HG03342 (cell line): ENCODE results near the gene IL17RC.
"Not testable (repeated sequence)": the region's sequence is repeated elsewhere in the genome, so short reads cannot be mapped to it uniquely, and the experiment has no call there.

Experiments
- ATAC-seq: cut with Tn5 transposase; IDR thresholded peaks from one replicate; pipeline ENCODE4 v1.9.1; 2021; ENCODE audit warnings: mild to moderate bottlenecking, moderate library complexity; ENCODE audit not compliant: unreplicated experiment

The IL17RC gene

DNA sequence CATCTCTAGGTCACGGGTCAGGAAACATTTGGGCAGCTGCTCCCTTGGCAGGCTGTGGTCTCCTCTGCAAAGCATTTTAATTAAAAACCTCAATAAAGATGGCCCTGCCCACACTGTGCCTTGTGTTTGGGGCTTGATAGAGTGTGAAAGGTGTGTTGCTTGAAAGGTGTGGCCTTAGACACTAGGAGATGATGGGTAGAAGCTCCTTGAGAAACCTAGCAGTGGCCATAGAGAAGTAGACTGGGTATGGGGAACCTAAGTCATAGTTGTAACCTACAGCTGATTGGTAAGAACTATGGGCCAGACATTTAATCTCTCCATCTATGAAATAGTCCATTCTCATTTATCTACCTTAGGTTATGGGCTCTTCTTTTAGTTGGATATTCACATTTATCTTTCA lies 23.2 kb upstream of the IL17RC start:
- ATAC-seq = no peak

DNA sequence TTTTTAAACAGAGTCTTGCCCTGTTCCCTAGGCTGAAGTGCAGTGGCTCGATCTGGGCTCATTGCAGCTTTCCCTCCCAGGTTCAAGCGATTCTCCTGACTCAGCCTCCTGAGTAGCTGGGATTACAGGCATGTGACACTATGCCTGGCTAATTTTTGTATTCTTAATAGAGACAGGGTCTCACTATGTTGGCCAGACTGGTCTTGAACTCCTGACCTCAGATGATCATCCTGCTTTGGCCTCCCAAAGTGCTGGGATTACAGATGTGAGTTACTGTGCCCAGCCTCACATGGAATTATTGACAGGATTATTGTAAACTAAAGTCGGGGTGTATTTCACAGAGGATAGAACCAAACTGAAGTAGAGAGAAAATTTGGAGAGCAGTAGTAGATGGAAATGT lies 21.2 kb upstream of the IL17RC start:
- not testable (repeated sequence) for ATAC-seq

DNA sequence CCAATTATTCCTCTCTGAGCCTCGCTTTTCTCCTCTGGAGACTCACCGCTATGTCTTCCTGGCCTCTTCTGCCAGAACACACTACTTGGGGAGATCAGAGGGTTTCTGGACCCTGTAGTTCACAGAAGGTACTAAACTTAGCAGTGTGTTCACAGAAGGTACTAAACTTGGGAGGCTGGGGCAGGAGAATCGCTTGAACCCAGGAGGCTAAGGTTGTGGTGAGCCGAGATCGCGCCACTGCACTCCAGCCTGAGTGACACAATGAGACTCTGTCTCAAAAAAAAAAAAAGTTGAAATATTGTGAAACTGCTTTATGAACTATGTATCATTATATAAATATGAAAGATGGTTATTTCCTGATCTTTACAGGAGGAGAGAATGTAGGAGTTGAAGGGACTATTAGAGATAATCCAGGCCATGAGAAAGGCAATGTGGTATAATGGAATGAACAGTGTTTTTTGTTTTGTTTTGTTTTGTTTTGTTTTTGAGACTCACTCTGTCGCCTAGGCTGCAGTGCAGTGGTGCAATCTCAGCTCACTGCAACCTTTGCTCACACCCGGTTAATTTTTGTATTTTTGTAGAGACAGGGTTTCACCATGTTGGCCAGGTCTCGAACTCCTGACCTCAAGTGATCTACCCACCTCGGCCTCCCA lies 20.0 kb upstream of the IL17RC start:
- not testable (repeated sequence) for ATAC-seq

DNA sequence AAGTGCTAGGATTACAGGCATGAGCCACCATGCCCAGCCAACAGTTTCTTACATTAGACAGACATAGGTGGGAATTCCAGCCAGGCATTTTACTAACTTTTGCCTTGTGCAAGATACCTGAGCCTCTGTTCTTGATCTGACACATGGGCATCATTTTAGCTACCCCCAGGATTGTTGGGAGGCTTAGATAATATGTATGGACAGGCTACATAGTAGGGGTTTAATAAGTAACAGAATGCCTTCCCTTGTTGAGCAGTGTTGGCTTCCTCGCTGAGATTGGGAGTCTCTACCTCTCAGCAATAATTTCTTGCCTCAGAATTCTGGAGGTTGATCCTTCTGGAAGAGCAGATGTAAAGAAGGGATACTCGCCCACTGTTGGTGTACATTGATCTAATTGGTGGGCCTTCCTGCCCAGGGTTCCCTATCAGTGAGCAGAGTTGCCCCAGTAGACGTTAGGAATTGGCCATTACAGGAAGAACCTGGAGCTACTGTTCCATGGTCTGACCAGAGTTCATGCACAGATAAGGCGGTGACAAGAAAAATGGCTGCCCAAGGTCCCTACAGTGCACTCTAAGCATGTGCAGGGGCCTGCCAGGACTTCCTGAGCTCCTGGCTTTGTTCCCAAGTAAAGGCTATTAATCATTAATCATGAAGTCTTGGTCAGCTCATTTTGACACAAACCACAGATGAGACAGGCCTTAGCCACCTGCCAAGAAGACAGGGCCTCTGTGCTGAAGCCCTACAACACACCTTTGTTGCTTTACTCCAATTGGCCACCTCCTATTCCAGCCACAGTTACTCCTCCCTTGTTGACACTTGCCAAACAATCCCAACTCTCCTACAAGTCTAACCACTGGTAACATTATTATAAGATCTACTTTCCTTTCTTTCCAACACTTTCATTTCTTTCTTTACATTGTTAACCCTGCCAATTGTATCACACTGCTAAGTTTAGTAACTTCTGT lies 19.2 kb upstream of the IL17RC start:
- peak; percentile 57 for ATAC-seq

DNA sequence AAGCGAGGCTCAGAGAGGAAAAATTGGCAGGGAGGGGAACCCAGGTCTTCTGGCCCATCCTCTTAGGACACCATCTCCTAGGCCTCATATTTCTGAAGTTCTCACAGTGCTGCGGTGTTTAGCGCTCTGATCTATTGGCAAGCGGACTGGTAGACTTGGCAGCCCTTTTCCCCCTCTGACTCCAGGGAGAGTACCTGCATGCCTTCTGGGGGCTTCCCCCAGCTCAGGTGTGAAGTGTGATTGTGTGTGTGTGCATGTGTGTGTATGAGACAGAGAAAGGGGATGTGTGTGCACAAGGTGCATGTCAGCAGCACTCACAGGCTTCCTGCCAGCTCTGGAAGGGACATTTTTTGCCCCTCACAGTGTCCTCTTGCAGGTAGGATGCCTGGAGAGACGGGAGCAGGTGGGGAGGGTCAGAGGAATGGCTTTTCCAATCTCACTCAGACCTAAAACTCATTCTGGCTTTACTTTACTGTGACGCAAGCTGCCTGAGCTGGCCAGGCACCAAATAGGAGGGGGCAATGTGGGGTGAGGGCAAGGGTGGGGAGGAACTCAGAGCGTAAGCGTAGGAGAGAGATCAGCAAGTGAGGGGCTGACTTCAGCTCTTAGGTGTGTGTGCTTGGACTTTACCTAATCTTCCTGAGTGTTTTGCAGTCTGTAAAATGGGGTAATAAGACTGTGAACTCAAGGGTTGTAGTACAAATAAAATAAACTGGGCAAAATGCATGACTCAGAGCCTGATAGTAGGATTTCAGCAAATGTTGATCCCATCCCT lies 18.2 kb upstream of the IL17RC start:
- ATAC-seq = no peak

DNA sequence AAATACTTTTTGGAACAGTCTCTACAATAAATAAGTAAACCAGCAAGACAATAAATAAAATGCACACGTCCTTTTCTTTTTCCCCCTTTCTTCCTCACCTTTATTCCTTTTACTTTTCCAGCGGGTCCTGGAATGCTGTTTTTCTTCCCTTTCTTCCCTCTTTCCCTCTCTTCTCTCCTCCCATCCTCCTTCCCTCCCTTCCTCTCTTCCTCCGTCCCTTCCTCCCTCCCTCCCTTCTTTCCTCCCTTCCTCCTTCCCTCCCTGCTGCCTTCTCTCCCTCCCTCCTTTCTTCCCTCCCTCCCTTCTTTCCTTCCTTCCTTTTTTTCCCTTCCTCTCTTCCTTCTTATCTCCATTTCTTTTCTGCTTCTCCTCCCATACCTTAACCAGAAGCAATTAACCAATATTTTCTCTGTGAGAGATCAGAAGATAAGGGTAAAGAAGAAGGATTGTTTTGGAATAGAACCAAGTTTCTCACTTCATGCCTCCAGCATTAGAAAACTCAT lies 17.6 kb upstream of the IL17RC start:
- no peak for ATAC-seq

DNA sequence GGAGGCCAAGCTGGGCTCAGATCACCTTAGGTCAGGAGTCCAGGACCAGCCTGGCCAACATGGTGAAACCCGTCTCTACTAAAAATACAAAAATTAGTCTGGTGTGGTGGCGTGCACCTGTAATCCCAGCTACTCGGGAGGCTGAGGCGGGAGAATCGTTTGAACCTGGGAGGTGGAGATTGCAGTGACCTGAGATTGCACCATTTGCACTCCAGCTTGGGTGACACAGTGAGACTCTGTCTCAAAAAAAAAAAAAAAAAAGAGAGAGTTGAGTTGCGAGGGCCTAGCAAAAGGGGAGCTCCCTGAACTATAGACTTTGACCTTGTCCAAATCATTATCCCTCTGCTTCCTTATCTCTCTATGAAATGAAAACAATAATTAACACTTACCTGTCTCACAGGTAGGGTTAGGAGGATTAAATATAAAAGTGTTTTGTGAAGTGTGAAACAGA lies 15.9 kb upstream of the IL17RC start:
- ATAC-seq = not testable (repeated sequence)

DNA sequence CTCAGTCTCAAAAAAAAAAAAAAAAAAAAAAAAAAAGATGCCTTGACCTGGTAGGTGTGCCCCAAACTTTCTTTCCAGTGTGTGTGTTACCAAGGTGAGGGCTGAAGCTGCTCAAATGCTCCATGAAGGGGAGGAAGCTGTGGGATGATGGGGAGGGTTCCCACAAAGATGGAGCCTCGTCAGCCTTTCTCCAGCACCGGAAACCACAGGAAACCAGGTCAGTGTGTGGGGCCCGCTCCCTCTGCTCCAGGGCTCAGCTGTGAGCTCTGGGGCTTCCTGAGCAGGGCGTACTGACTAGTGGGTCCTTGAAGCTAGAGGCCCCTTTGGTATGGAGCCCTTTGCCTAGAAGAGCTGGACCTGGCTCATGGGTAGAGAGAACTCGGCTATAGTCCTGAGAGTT lies 14.9 kb upstream of the IL17RC start:
- no peak for ATAC-seq

DNA sequence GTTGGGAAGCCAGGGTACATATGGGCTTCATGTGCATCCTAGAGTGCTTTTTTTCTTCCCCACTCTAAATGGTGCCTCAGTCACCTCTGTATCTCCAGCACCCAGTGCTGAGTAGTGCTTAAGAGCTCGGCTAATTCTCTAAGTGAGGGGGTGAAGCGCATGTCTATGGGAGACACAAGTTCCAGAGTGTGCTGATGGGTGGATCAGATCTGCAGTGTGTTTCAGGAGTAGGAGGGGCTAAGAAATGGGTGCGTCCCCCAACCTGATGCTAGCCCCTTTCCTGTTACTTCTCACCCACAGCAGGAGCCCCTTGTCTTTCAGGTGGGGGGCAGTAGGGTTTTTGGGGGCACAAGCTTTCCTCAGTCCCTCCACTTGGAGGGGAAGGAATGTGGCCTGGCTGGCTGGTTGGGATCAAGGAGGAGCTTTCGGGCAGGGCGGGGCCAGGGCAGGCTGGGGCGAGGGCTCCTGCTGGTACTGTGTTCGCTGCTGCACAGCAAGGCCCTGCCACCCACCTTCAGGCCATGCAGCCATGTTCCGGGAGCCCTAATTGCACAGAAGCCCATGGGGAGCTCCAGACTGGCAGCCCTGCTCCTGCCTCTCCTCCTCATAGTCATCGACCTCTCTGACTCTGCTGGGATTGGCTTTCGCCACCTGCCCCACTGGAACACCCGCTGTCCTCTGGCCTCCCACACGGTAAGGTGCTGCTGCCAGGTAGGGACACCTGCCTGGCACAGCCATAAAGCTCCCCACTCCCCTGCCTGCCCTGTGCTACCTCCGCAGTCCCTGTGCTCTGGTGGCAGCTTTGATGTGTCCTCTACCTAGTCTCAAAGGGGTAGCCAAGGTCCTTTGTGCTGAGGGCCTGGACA lies 14.3 kb upstream of the IL17RC start, which contains the start of gene IL17RE:
Gene IL17RE, plus strand, starts transcription at position 477 of the 866 bp plus-strand sequence. Its CDS starts 85 bp downstream, at position 562.
- no peak for ATAC-seq

DNA sequence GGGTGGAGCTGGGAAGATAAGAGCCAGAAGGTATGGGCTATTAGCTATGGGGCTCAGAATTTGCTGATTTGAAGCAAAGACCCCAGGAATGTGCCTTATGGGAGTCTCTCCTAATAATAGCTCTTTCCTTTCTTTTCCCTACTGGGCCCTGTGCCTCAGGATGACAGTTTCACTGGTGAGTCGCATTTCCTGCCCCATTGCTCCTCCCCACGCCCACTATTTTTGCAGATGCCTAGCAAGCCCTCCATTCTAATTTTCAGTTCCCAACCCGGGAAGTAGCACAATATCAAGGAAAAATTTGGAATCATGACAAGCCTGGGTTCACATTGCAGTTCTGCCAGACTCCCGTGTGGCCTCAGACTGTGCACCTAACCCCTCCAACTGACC lies 13.7 kb upstream of the IL17RC start:
- no peak for ATAC-seq

DNA sequence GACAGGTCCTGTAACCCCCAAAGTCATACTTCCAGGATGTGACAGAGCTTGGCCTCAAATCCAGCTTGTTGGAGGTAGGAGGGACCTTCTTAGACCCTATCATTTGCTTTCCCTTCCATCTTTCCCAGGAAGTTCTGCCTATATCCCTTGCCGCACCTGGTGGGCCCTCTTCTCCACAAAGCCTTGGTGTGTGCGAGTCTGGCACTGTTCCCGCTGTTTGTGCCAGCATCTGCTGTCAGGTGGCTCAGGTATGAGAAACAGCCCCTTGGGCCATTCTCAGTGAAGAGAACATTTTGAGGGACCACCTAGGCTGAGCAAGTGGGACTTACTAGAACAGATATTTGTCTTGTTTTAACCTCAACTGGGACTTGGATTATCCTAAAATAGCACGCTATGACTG lies 13.0 kb upstream of the IL17RC start:
- ATAC-seq = no peak

DNA sequence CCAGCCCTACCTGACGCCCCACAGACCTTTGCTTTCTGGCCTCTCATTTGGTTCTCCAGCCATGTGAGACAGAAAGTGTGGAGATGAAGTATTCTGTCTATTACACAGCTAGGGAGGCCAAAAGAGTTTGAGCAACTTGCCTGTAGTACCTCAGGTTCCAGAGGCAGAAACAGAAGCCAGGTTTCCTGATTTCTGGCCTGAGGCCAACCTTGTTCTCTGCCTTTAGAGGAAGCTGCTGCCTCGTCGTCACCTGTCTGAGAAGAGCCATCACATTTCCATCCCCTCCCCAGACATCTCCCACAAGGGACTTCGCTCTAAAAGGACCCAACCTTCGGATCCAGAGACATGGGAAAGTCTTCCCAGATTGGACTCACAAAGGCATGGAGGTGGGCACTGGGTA lies 10.4 kb upstream of the IL17RC start:
- ATAC-seq = no peak

DNA sequence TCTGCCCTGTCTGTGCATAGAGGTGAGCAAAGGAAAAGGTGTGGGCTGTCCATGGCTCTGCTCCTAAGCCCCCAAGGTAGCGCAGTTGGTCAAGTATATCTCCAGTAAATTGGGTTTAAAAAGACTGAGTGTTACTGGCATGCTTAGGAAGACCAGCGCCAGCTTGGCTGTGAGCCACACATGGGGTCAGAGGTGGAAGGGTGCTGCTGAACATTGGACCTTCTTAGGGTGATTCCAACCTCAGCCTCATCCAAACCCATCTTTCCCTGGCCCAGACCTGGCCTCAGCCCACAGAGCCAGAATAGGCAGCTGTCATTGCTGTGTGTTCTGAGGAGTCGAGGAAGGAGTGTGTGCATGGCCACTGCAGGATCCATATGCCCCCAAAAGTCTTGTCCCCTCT lies 8.6 kb upstream of the IL17RC start:
- no peak for ATAC-seq

DNA sequence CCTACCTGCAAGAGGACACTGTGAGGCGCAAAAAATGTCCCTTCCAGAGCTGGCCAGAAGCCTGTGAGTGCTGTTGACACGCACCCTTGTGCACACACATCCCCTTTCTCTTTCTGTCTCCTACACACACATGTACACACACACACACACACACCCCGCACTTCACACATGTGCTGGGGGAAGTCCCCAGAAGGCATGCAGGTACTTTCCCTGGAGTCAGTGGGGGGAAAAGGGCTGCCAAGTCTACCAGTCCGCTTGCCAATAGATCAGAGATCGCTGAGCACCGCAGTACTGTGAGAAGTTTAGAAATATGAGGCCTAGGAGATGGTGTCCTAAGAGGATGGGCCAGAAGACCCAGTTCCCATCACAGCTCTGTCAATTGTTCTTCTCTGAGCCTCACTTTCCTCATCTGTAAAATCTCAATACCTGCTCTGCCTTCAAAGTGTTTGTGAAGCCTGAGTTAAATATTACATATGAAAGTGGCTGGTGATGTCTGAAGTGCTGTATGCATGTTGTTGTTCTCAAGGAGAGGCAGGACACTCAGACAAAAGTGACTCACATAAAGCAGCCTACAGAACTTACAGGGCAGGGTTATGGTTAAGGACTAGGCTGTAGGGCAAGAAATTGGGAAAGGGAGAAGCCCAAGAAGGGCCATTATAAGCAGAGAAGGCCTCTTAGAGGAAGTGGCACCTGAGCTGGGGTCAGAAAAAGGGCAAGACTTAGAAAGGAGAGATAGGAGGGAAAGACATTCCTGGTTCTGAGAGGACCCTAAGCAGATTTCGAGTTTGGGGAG lies 7.5 kb upstream of the IL17RC start:
- no peak for ATAC-seq

DNA sequence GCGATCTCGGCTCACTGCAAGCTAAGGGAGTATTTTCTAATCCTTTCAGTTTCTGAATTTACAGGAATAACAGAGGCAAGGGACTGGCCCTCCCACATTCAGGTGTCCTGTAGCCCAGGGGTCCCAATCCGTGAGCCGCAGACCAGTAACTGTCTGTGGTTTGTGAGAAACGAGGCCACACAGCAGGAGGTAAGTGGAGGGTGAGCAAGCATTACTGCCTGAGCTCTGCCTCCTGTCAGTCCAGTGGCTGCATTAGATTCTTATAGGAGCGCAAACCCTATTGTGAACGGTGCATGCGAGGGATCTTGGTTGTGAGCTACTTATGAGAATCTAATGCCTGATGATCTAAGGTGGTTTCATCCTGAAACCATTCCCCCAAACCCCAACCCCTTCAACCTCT lies 5.0 kb upstream of the IL17RC start:
- ATAC-seq = no peak

DNA sequence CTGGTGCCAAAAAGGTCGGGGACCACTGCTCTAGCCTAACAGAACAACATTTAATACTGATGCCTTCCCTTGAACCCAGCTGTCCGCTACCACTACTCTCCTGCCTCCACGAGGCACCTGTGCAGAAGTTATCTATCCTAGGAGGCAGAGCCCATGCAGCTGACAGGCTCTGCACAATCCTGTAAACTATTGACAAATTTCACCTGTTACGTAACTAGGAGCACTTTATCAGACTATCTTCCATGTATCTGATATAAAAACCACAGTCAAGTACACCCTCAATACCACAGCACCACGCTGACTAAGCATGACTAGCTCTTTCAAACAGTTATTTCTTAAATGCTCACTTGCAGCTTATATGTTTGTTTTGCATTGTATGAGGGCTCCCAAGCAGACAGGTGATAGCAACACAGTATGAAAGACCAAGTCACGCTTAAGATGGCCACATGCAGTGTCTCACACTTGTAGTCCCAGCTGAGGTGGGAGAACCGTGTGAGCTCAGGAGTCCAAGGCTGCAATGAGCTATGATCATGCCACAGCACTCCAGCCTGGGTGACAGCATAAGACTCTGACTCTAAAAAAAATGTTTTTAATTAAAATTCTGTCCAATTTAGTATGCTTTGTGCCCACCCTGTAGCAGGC lies 4.5 kb upstream of the IL17RC start:
- ATAC-seq = no peak

DNA sequence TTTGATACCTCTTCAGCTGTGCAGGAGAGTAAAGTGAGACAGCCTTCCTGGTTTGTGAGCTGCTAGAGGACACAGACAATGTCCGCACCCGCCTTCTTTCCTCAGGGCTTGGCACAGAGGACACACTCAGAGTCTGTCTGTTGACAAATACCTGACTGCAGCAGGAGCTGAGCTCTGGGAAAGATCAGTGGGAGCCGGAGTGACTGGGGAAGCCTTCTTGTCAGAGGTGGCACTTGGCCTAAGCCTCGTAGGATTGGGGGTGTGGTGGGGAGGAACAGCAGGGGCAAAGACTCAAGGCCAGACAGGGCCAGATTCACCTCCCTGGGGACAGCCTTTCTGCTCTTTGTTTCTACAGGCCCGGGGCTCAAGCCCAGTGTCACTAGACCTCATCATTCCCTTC lies 3.3 kb upstream of the IL17RC start:
- no peak for ATAC-seq

DNA sequence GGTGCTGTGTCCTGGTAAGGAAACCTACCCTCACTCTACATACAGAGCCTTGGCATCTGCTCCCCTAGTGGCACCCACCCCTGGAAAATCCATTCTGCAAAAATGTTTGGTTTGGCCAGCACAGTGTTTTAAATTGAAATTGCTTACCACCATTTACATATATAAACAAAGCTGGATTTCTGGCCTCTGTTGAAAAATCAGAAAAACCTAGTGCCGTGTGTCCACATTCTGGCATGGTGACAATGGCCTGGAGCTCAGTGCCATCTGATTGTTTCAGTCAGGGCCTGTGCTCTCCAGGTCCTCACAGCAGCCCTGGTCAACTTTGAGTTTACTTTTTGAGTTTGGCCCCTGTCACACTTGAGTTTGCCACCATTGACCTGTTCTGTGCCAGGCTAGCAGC lies 2.9 kb upstream of the IL17RC start:
- ATAC-seq = no peak
